ENCODE measurements around the gene RPL13. TPM values are rescaled to one million over a fixed set of nuclear protein-coding genes. Genes with fewer than 3 reads are reported as not detected.

The RPL13 gene
- total RNA-seq, 2 experiments from 2014 or later = 4,971 to 5,051 TPM

- intact Hi-C loops (cut with DNase I, micrococcal nuclease) = no loop called here
- CTCF ChIA-PET = no interaction called here
- peaks cover 70% of the 10 kb centered on the region for H3K36me3 Mint-ChIP-seq (ENCODE audit: low read depth)
- H3K9me3 ChIP-seq (ENCODE audit: control insufficient read depth in 1 of 2, insufficient read depth in 1 of 2, low read length in 2 of 2) = no peaks in the 10 kb centered on the region
- peaks cover 55% of the 10 kb centered on the region for H3K36me3 ChIP-seq (ENCODE audit: insufficient read depth, low read length)
- H3K4me3 ChIP-seq (ENCODE audit: low read length) = no peak overlapping the region
- no peak overlapping the region for H3K27ac ChIP-seq (ENCODE audit: low read depth in 1 of 2, low read length in 2 of 2)
- H3K9me3 Mint-ChIP-seq = no peaks in the 10 kb centered on the region
- no peaks in the 10 kb centered on the region for H3K27me3 ChIP-seq (ENCODE audit: control insufficient read depth in 1 of 2, insufficient read depth in 2 of 2, low read length in 2 of 2)
- H3K4me3 Mint-ChIP-seq = no peak overlapping the region
- peaks cover 23% of the 10 kb centered on the region for H3K4me1 Mint-ChIP-seq (ENCODE audit: low read depth)
- no peak overlapping the region for H3K27ac Mint-ChIP-seq
- POLR2A ChIA-PET = no interaction called here
- H3K4me1 ChIP-seq (ENCODE audit: insufficient read depth, low read length) = peaks cover 25% of the 10 kb centered on the region
- DNase-seq = no peak
- no peak for ATAC-seq (ENCODE audit: poor library complexity)
- no peaks in the 10 kb centered on the region for H3K27me3 Mint-ChIP-seq
- no peak for TF ChIP-seq CTCF (IDR thresholded peaks at IDR 0.05)
Measured at GRCh38 chr16:89530401-89531381, 29.8 kb upstream of the RPL13 start.

- ChIA-PET CTCF (interaction anchor here (0.7 kb wide), 1 partner anchor 25 kb away, joined by 3 read pairs; no protein-coding TSS in a partner anchor), POLR2A (interaction anchor here (1.3 kb wide), 1 partner anchor 24 kb away, joined by 5 read pairs; the partner anchor contains the start of gene SPG7)
- H3K27me3 Mint-ChIP-seq = no peaks in the 10 kb centered on the region
- H3K4me1 Mint-ChIP-seq (ENCODE audit: low read depth) = peaks cover 23% of the 10 kb centered on the region
- peaks cover 61% of the 10 kb centered on the region for H3K36me3 Mint-ChIP-seq (ENCODE audit: low read depth)
- ATAC-seq (ENCODE audit: poor library complexity) = no peak
- Histone ChIP-seq H3K27ac (ENCODE audit: low read depth in 1 of 2, low read length in 2 of 2) (no peak overlapping the region), H3K36me3 (ENCODE audit: insufficient read depth, low read length) (peaks cover 46% of the 10 kb centered on the region), H3K4me3 (ENCODE audit: low read length) (no peak overlapping the region), H3K9me3 (ENCODE audit: control insufficient read depth in 1 of 2, insufficient read depth in 1 of 2, low read length in 2 of 2) (no peaks in the 10 kb centered on the region), H3K4me1 (ENCODE audit: insufficient read depth, low read length) (peaks cover 33% of the 10 kb centered on the region), H3K27me3 (ENCODE audit: control insufficient read depth in 1 of 2, insufficient read depth in 2 of 2, low read length in 2 of 2) (no peaks in the 10 kb centered on the region)
- intact Hi-C loops (cut with DNase I, micrococcal nuclease) = no loop called here
- no peak for TF ChIP-seq CTCF (IDR thresholded peaks at IDR 0.05)
- no peaks in the 10 kb centered on the region for H3K9me3 Mint-ChIP-seq
- no peak for DNase-seq
- no peak overlapping the region for H3K27ac Mint-ChIP-seq
- no peak overlapping the region for H3K4me3 Mint-ChIP-seq
Measured at GRCh38 chr16:89531821-89532526, 28.5 kb upstream of the RPL13 start.

- Histone ChIP-seq H3K27ac (ENCODE audit: low read depth in 1 of 2, low read length in 2 of 2) (peak overlapping the region; percentile 21 to 51), H3K4me3 (ENCODE audit: low read length) (no peak overlapping the region), H3K36me3 (ENCODE audit: insufficient read depth, low read length) (peaks cover 49% of the 10 kb centered on the region), H3K9me3 (ENCODE audit: control insufficient read depth in 1 of 2, insufficient read depth in 1 of 2, low read length in 2 of 2) (no peaks in the 10 kb centered on the region), H3K4me1 (ENCODE audit: insufficient read depth, low read length) (peaks cover 34% of the 10 kb centered on the region), H3K27me3 (ENCODE audit: control insufficient read depth in 1 of 2, insufficient read depth in 2 of 2, low read length in 2 of 2) (no peaks in the 10 kb centered on the region)
- intact Hi-C loops (cut with DNase I, micrococcal nuclease) = loop anchor here in 1 of 2 experiments (1.0 to 2.0 kb wide), 4 partner anchors 14 to 44 kb away; partner anchors contain the start of genes ANKRD11 and RPL13
- Mint-ChIP-seq H3K36me3 (ENCODE audit: low read depth) (peaks cover 47% of the 10 kb centered on the region), H3K27ac (peak overlapping the region; percentile 92), H3K27me3 (no peaks in the 10 kb centered on the region), H3K4me3 (peak overlapping the region; percentile 59), H3K9me3 (no peaks in the 10 kb centered on the region), H3K4me1 (ENCODE audit: low read depth) (peaks cover 23% of the 10 kb centered on the region)
- no peak for TF ChIP-seq CTCF (IDR thresholded peaks at IDR 0.05)
- DNase-seq = peak; percentile 25 to 81 (median 48)
- ATAC-seq (ENCODE audit: poor library complexity) = peak; percentile 96
- POLR2A ChIA-PET = interaction anchor here (0.6 to 2.0 kb wide), 15 partner anchors 12 to 218 kb away, joined by 3 to 20 read pairs (median 4); partner anchors contain the start of genes RPL13 and SPG7
- CTCF ChIA-PET = interaction anchor here (0.9 to 2.0 kb wide), 2 partner anchors 13 to 23 kb away, joined by 3 to 8 read pairs; no protein-coding TSS in a partner anchor
Measured at GRCh38 chr16:89534252-89534756, 26.2 kb upstream of the RPL13 start.
